HG03280 (cell line): Measurements from ENCODE around the gene TOGARAM1.

Source experiments
- ATAC-seq: cut with Tn5 transposase; IDR thresholded peaks from one replicate; pipeline ENCODE4 v1.9.1; 2021; ENCODE audit warnings: mild to moderate bottlenecking, moderate library complexity; ENCODE audit not compliant: unreplicated experiment

TOGARAM1 gene

GRCh38 chr14:45084946-45085346, 123.0 kb downstream of the TOGARAM1 start:
- no peak for ATAC-seq

DNA sequence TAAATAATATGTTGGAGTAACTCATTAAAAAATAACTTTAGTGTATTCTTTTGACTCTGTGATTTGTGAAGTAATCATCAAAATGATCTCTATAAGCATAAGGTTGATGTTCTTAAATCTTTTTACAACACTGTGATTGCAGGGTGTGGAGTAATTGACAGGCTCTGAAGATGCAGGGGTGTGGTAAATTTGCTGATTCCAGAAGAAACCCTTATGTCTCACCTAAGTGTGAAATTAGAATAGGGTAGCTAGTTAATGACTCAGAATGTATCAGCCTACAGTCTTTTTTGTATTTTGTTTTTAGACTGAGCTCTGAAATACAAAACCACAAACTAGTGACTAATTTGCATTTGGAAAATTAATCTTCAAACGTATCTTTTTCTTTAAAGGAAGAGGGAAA, 127.8 kb downstream of the TOGARAM1 start:
- ATAC-seq: no peak

GRCh38 chr14:45091710-45092109, 129.7 kb downstream of the TOGARAM1 start:
- no peak for ATAC-seq

- no peak for ATAC-seq
Observed at GRCh38 chr14:45094275-45094674, 132.3 kb downstream of the TOGARAM1 start.

- no peak for ATAC-seq
Observed at GRCh38 chr14:45095143-45095542, 133.2 kb downstream of the TOGARAM1 start.

- ATAC-seq: no peak
Observed at GRCh38 chr14:45096218-45096617, 134.2 kb downstream of the TOGARAM1 start.

GRCh38 chr14:45103806-45104205, 141.8 kb downstream of the TOGARAM1 start:
- ATAC-seq: no peak

GRCh38 chr14:45104561-45104960, 142.6 kb downstream of the TOGARAM1 start:
- ATAC-seq: no peak

DNA sequence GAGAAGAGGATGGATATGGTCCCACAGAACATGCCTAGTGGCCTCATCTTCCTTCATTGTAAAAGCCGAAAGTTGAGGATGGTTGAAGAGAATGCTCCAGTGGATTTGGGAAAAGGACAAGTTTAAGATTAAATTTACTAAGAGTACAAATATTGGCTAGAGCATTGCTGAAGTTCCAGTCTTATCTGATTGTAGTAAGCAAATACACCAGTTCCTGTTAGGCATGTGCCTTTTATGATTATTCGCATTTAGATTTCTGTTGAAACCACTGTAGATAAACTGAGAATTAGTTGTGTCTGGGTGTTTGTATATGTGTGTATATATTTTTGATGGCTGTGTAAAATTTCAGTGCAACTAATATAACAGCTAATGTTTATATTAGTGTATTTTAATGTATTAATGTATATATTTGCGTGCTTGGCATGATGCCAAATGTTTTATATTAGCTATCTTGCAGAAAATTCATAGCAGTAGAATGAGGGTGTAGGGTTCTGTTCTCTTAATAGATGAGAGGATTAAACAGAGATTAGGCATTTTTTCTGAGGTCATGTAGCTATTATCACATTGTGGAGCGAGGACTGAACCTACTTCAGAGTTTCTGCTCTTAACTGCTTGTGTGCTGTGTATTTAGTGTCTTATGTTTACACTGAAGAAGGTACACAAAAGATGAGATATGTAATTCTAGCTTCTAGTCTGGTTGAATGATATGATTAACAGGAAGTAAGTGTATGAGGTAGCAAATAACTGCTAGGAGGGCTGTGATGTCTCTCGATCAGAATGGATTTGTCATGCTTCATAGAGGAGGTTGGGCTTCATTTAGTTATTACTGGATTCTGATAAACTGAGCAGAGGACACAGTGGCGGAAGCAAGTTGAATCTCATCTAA, 151.1 kb downstream of the TOGARAM1 start:
- ATAC-seq: no peak

DNA sequence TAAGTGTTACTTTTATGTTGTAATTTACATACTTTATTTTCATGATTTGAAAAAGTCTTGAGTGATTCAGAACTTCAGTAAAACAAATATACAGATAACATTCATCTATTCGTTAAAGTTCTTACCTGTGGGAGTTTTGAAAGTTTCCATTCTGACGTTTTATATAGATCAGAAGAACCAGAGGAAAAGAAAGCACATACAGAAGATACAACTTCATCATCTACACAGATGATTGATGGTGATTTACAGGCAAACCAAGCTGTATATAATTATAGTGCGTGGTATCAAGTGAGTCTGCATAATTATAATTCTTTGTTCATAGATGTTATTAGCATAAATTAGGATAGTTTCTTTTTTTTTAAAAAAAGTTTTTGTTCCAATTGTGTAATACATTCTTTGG, 152.3 kb downstream of the TOGARAM1 start:
- no peak for ATAC-seq

DNA sequence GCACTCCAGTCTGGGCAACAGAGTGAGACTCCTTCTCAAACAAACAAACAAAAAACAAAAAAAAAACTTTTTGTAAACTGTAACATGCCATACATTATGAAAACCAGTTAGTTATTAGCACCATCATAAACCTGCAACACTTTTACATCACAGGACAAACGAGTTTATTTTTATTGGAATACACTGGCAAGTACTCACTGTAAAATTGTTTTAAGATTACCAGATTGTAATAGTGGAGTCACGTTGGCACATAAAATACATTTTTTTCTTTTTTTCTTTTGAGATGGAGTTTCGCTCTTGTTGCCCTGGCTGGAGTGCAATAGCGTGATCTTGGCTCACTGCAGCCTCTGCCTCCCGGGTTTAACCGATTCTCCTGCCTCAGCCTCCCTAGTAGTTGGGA, 156.6 kb downstream of the TOGARAM1 start:
- no peak for ATAC-seq

DNA sequence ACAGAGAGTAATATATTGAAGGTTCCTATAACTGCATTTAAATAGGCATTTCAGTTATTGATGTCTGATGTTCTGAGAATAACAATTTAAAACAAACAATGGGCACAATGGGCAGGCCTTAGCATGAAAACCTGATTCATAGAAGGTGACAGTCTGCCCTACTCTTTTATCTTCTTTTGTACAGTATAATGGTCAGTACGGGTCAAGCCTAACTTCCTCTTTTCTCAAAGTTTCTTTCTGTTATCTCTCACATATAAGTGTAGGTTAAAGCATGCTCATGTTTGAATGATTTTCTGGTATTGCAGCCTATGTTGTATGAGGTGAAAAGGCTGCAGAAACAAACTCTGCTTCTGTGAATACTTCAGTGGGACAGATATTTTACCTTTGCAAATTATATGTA, 158.1 kb downstream of the TOGARAM1 start:
- no peak for ATAC-seq

- ATAC-seq: no peak
Observed at GRCh38 chr14:45123271-45123670, 161.3 kb downstream of the TOGARAM1 start.
